H9 (cell line): Measurements from ENCODE around the gene HDGFL1. TPM values are rescaled to one million over a fixed set of nuclear protein-coding genes. Genes with fewer than 3 reads are reported as not detected.

Experiments used
- DNase-seq: peaks from one replicate; pipeline ENCODE4 v3.0.0-alpha.2; 2017
- H2AFZ ChIP-seq: one replicate; pipeline ENCODE4 v1.6.1; 2013; ENCODE audit warnings: mild to moderate bottlenecking, low read length, control low read depth, moderate library complexity
- H2AK5ac ChIP-seq: 2 replicates; pipeline ENCODE4 v1.6.1; 2013; ENCODE audit warnings: low read length, control low read depth, mixed read lengths; ENCODE audit not compliant: insufficient read length
- H2BK120ac ChIP-seq: one replicate; pipeline ENCODE4 v1.6.1; 2013; ENCODE audit warnings: low read depth, mild to moderate bottlenecking, low read length, control low read depth, inconsistent platforms; ENCODE audit not compliant: poor library complexity, severe bottlenecking
- H2BK12ac ChIP-seq: 2 replicates; pipeline ENCODE4 v1.6.1; 2013; ENCODE audit warnings: low read length, control low read depth, mixed read lengths, low read depth; ENCODE audit not compliant: insufficient read length
- H2BK15ac ChIP-seq: 2 replicates; pipeline ENCODE4 v1.6.1; 2013; ENCODE audit warnings: low read depth, low read length, control low read depth
- H2BK20ac ChIP-seq: one replicate; pipeline ENCODE4 v1.6.1; 2013; ENCODE audit warnings: low read depth, mild to moderate bottlenecking, low read length, control low read depth, inconsistent platforms; ENCODE audit not compliant: poor library complexity, severe bottlenecking
- H2BK5ac ChIP-seq: 2 replicates; pipeline ENCODE4 v1.6.1; 2013; ENCODE audit warnings: low read length, control low read depth, mixed read lengths; ENCODE audit not compliant: insufficient read length
- H3K14ac ChIP-seq: 2 replicates; pipeline ENCODE4 v1.6.1; 2013; ENCODE audit warnings: low read length, control low read depth; ENCODE audit not compliant: insufficient read depth
- H3K18ac ChIP-seq: 2 replicates; pipeline ENCODE4 v1.6.1; 2013; ENCODE audit warnings: low read depth, mild to moderate bottlenecking, mixed read lengths, low read length, control low read depth; ENCODE audit not compliant: insufficient read length
- H3K23ac ChIP-seq: 2 replicates; pipeline ENCODE4 v1.6.1; 2013; ENCODE audit warnings: low read length, control low read depth, mixed read lengths, low read depth; ENCODE audit not compliant: insufficient read length
- H3K23me2 ChIP-seq: 2 replicates; pipeline ENCODE4 v1.6.1; 2013; ENCODE audit warnings: low read depth, mild to moderate bottlenecking, mixed read lengths, low read length, control low read depth; ENCODE audit not compliant: insufficient read length, poor library complexity, severe bottlenecking
- H3K27ac ChIP-seq: 2 replicates; pipeline ENCODE4 v1.5.1; 2013; ENCODE audit warnings: low read length, control low read depth, mixed read lengths, low read depth; ENCODE audit not compliant: insufficient read length
- H3K27me3 ChIP-seq: 2 replicates; pipeline ENCODE4 v1.6.1; 2013; ENCODE audit warnings: low read length, control low read depth, inconsistent platforms; ENCODE audit not compliant: insufficient read depth
- H3K4ac ChIP-seq: 2 replicates; pipeline ENCODE4 v1.6.1; 2013; ENCODE audit warnings: low read depth, mild to moderate bottlenecking, control low read depth, inconsistent platforms, low read length, moderate library complexity
- H3K4me1 ChIP-seq: 2 replicates; pipeline ENCODE4 v1.6.1; 2013; ENCODE audit warnings: low read length, control low read depth, inconsistent platforms; ENCODE audit not compliant: insufficient read depth
- H3K4me2 ChIP-seq: 2 replicates; pipeline ENCODE4 v1.6.1; 2013; ENCODE audit warnings: low read length, control low read depth, mixed read lengths; ENCODE audit not compliant: insufficient read length, insufficient read depth
- H3K56ac ChIP-seq: 2 replicates; pipeline ENCODE4 v1.6.1; 2013; ENCODE audit warnings: low read depth, mild to moderate bottlenecking, mixed read lengths, low read length, control low read depth; ENCODE audit not compliant: insufficient read length
- H3K79me1 ChIP-seq: 2 replicates; pipeline ENCODE4 v1.6.1; 2013; ENCODE audit warnings: low read depth, mild to moderate bottlenecking, moderate library complexity, low read length, control low read depth, inconsistent platforms; ENCODE audit not compliant: insufficient read depth, poor library complexity, severe bottlenecking
- H3K79me2 ChIP-seq: 2 replicates; pipeline ENCODE4 v1.6.1; 2013; ENCODE audit warnings: low read length, control low read depth, inconsistent platforms; ENCODE audit not compliant: insufficient read depth
- H3K9ac ChIP-seq: 2 replicates; pipeline ENCODE4 v1.6.1; 2013; ENCODE audit warnings: low read length, control low read depth, mixed read lengths; ENCODE audit not compliant: insufficient read length; ENCODE audit errors: extremely low read depth
- H3K9me3 ChIP-seq: one replicate; pipeline ENCODE4 v1.6.1; 2013; ENCODE audit warnings: low read depth, low read length, inconsistent platforms; ENCODE audit not compliant: control insufficient read depth
- H3T11ph ChIP-seq: one replicate; pipeline ENCODE4 v1.6.1; 2013; ENCODE audit warnings: mild to moderate bottlenecking, low read length, control low read depth, inconsistent platforms
- H4K20me1 ChIP-seq: one replicate; pipeline ENCODE4 v1.6.1; 2013; ENCODE audit not compliant: control insufficient read depth, insufficient read length, insufficient read depth
- H4K5ac ChIP-seq: 2 replicates; pipeline ENCODE4 v1.6.1; 2013; ENCODE audit warnings: low read depth, mild to moderate bottlenecking, mixed read lengths, low read length, control low read depth; ENCODE audit not compliant: insufficient read length
- H4K8ac ChIP-seq: replicated peaks from 2 replicates; pipeline ENCODE4 v1.6.1; 2013; ENCODE audit warnings: low read length, control low read depth, mixed read lengths, low read depth; ENCODE audit not compliant: insufficient read length
- H4K91ac ChIP-seq: 2 replicates; pipeline ENCODE4 v1.6.1; 2013; ENCODE audit warnings: low read depth, mild to moderate bottlenecking, moderate library complexity, mixed read lengths, low read length, control low read depth; ENCODE audit not compliant: insufficient read length
- H3K27ac Mint-ChIP-seq, 3 experiments: 2 replicates in 2 of 3; 3 replicates in 1 of 3; pipeline ENCODE4 v1.8.0; 2020 to 2021; ENCODE audit warnings: mixed read lengths in 3 of 3, mild to moderate bottlenecking in 1 of 3, moderate library complexity in 1 of 3
- H3K27me3 Mint-ChIP-seq: 2 replicates; pipeline ENCODE4 v1.8.0; 2021; ENCODE audit warnings: low read depth, mild to moderate bottlenecking, moderate library complexity, mixed read lengths
- H3K36me3 Mint-ChIP-seq, 3 experiments: 2 replicates in 2 of 3; 3 replicates in 1 of 3; pipeline ENCODE4 v1.8.0; 2020 to 2021; ENCODE audit warnings: low read depth in 3 of 3, mixed read lengths in 3 of 3; ENCODE audit not compliant: insufficient read depth in 1 of 3
- H3K4me1 Mint-ChIP-seq, 2 experiments: 2 replicates each; pipeline ENCODE4 v1.8.0; 2020; ENCODE audit warnings: mixed read lengths in 2 of 2
- H3K4me3 Mint-ChIP-seq, 2 experiments: 2 replicates in 1 of 2; 3 replicates in 1 of 2; pipeline ENCODE4 v1.8.0; 2020 to 2021; ENCODE audit warnings: mild to moderate bottlenecking in 2 of 2, mixed read lengths in 2 of 2, moderate library complexity in 1 of 2
- H3K9me3 Mint-ChIP-seq, 2 experiments: 2 replicates in 1 of 2; 3 replicates in 1 of 2; pipeline ENCODE4 v1.8.0; 2020; ENCODE audit warnings: mild to moderate bottlenecking in 2 of 2, mixed read lengths in 2 of 2, moderate library complexity in 1 of 2
- CTCF ChIP-seq: fragments of 200-600 bp; sonication (generic); conservative IDR thresholded peaks from 3 replicates; pipeline ENCODE4 v1.8.0; 2021; ENCODE audit warnings: antibody characterized with exemption, mild to moderate bottlenecking
- WGBS: extraction: QIAGEN DNeasy Blood & Tissue Kit; methylation state at CpG from one replicate; pipeline ENCODE4 v1.1.7; 2013; ENCODE audit warnings: missing lambda C conversion rate, low lambda C conversion rate, mixed read lengths; ENCODE audit not compliant: insufficient read length; ENCODE audit errors: extremely low coverage; 5-methylcytosine and 5-hydroxymethylcytosine counted together
- total RNA-seq: library from RNA; stranded (reverse); gene quantifications from 2 replicates; pipeline ENCODE4 v1.2.1, GENCODE V29; 2021

The HDGFL1 gene
- total RNA-seq, 1 experiment from 2014 or later, result not detected

- no peaks in the 10 kb centered on the region for H3K4me1 ChIP-seq
- no peak overlapping the region for H2BK120ac ChIP-seq
- no peak overlapping the region for H4K91ac ChIP-seq
- no peaks in the 10 kb centered on the region for H3K79me1 ChIP-seq
- no peak overlapping the region for H2BK5ac ChIP-seq
- H3K14ac ChIP-seq, result no peak overlapping the region
- H3K27me3 ChIP-seq, result no peaks in the 10 kb centered on the region
- H3K27me3 Mint-ChIP-seq, result no peaks in the 10 kb centered on the region
- no peak overlapping the region for H3K18ac ChIP-seq
- no peak for DNase-seq
- H3K23me2 ChIP-seq, result no peaks in the 10 kb centered on the region
- H3K56ac ChIP-seq, result no peak overlapping the region
- no peaks in the 10 kb centered on the region for H3K36me3 Mint-ChIP-seq
- no peaks in the 10 kb centered on the region for H4K20me1 ChIP-seq
- H2BK12ac ChIP-seq, result no peak overlapping the region
- no peak overlapping the region for H4K8ac ChIP-seq
- H3K4me3 Mint-ChIP-seq, result no peak overlapping the region
- WGBS, result no CpG with 5 or more reads among the region's 1 CpG
- no peak overlapping the region for H3K23ac ChIP-seq
- H3K9me3 ChIP-seq, result no peaks in the 10 kb centered on the region
- no peak overlapping the region for H2BK20ac ChIP-seq
- no peak overlapping the region for H2AK5ac ChIP-seq
- H3K4ac ChIP-seq, result no peak overlapping the region
- no peak overlapping the region for H3K27ac ChIP-seq
- H4K5ac ChIP-seq, result no peak overlapping the region
- no peak overlapping the region for H3K9ac ChIP-seq
- no peaks in the 10 kb centered on the region for H3K4me1 Mint-ChIP-seq
- no peak overlapping the region for H2AFZ ChIP-seq
- H3K27ac Mint-ChIP-seq, result no peak overlapping the region
- no peak overlapping the region for H2BK15ac ChIP-seq
- H3T11ph ChIP-seq, result no peak overlapping the region
- H3K4me2 ChIP-seq, result no peak overlapping the region
- H3K9me3 Mint-ChIP-seq, result no peaks in the 10 kb centered on the region
- TF ChIP-seq CTCF, result no peak
- no peaks in the 10 kb centered on the region for H3K79me2 ChIP-seq
These were observed 38.9 kb upstream of the HDGFL1 start for GRCh38 chr6:22530506-22530905.
